ENCODE data around the gene TLCD4. TPM values are rescaled to one million over a fixed set of nuclear protein-coding genes. Genes with fewer than 3 reads are reported as not detected.
"Not testable (repeated sequence)": the region's sequence is repeated elsewhere in the genome, so short reads cannot be mapped to it uniquely, and the experiment has no call there.

The TLCD4 gene, protein sequence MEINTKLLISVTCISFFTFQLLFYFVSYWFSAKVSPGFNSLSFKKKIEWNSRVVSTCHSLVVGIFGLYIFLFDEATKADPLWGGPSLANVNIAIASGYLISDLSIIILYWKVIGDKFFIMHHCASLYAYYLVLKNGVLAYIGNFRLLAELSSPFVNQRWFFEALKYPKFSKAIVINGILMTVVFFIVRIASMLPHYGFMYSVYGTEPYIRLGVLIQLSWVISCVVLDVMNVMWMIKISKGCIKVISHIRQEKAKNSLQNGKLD
- polyA plus RNA-seq (ENCODE audit: insufficient read length), result 12.7 TPM

DNA sequence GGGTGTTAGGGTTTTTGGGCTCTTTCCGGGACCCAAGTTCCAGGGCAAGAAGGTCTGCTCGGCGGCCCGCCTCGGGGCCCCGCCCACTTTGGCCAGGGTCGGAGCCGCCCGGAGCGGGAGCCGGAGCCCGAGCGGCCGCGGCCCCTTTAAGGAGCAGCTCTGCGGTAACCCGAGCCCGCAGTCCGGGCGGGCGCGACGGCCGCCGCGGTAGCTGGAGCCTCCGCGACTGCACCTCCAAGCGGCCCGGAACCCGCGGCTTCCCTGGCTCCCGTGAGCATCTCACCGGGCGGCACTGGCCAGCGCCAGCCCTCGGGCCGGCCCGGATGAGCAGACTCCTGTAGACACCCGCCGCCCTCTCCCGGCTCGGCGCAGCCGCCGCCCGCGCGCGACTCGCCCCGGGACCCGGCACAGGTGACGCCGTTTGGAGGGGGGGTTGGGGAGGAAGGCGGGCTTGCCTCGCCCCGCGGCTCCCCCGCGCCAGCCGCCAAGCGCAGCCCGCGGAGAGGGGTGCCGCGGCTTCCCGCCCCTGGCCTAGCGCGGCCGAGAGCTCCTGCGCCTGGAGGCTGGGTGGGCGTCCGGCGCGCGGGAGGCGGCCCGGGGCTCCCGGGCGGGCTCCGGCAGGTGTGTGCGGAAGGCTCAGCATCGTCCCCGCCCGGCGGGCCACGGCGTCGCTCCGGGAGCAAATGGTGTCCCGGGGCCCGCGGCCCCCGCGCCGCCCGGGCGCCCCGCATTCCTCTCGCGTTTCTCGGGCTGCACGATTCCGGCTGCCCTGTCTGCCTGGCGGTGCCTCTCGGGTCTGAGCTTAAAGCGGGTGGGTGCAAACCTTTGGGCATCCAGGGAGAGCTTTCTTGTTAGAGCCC, at the start of gene TLCD4:
Gene TLCD4, plus strand, starts transcription at position 149 of the 860 bp plus-strand sequence. CDS start 26,547 bp downstream, outside the sequence.
- no peak for DNase-seq (ENCODE audit: low read depth)

DNA sequence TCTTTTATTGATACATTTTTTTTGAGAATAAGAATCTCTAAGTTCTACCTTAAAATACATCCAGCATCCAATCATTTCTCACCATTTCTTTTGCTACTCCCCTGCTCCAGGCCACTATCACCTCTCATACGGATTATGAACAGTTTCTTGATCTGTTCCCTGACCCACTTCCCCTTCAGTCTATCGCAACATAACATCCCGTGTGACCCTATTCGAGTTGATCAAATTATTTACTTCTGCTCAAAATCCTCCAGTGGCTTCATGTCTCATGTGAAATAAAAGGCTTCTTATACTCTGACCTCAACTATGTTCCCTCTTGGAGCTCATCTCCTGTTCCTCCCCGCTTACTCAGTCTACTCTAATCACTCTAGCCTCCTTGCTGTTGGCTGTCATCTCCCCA, 49.6 kb upstream of the TLCD4 start:
- DNase-seq (ENCODE audit: low read depth), result no peak

DNA sequence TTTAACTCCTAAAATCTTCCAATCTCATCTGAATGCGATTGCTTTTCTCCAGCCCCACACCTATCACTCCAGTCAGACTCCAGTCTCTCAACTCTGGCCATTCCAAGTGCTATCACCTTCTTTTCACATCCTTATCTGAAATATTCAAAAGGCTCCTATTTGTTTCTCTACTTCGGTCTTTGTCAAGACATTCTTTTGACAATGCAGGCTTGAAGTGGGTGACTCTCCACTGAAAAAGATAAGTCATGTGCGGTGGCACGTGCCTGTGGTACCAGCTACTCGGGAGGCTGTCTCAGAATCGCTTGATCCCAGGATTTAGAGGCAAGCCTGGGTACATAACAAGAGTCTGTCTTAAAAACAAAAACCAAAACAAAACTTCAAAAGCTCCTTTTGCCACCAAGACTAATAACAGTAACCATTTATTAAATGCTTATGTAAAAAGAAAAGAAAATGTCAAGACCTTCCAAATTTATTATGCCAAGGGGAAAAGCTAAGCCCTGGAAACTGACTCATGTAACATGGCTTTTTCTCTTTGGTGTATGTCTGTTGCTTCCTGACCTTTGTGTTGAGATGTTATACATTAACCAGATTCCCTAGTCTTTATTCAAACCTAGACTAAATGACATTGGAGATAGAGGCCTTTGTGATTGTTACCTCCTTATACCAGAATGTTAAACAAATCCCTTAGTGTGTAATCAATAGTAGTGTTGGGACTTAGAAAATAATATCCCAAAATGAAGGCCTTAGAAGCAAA, 48.0 kb upstream of the TLCD4 start:
- DNase-seq (ENCODE audit: low read depth), result no peak

DNA sequence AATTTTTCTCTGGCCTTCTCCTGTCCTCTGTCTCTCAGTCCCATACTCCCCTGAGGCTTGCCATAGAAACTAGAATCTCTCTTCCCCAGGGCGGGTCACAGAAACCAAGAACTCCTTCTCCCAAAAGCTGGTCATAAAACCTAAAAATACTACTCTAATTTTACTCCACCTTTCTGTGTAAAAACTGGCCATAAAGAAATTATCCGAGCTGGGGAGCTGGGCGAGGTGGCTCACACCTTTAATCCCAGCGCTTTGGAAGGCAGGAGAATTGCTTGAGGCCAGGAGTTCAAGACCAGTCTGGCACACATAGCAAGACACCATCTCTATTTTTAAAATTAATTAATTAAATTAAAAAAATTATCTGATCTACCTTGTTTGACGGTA, 47.5 kb upstream of the TLCD4 start:
- no peak for DNase-seq (ENCODE audit: low read depth)

DNA sequence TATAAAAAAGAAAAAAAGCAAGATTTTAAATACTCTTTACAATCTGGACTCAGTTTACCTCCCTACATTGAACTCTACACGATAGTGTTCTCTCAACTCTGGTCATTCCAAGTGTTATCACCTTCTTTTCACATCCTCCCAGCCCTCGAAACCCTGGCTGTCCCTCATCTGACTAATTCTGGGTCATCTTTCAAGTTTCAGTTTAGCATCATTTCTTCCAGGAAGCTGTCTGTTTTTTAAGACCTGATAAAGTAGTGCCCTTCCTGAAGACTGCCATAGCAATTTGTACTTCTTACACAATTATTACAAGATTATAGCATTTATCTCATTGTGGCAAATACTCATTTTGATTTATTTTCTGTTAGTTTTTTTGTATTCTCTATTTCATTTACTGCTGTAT, 45.6 kb upstream of the TLCD4 start:
- no peak for DNase-seq (ENCODE audit: low read depth)

DNA sequence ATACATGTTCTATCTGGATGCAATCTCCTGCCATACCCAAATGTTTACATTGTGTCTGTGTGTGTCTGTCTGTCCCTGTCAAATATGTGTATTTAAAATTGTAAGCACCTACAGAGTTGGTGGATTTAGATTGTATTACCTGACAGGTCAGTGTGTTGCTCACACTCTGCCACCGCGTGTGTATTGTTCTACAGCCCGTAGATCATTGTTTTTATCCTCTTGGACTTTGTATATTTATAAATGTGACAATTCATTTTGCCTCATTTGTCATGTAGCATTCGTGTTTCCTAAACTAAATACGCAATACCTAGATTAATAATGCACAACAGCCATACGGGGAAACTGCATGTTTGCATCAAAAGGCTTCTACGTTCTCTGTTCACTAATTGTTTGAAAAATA, 45.0 kb upstream of the TLCD4 start:
- DNase-seq (ENCODE audit: low read depth), result no peak

DNA sequence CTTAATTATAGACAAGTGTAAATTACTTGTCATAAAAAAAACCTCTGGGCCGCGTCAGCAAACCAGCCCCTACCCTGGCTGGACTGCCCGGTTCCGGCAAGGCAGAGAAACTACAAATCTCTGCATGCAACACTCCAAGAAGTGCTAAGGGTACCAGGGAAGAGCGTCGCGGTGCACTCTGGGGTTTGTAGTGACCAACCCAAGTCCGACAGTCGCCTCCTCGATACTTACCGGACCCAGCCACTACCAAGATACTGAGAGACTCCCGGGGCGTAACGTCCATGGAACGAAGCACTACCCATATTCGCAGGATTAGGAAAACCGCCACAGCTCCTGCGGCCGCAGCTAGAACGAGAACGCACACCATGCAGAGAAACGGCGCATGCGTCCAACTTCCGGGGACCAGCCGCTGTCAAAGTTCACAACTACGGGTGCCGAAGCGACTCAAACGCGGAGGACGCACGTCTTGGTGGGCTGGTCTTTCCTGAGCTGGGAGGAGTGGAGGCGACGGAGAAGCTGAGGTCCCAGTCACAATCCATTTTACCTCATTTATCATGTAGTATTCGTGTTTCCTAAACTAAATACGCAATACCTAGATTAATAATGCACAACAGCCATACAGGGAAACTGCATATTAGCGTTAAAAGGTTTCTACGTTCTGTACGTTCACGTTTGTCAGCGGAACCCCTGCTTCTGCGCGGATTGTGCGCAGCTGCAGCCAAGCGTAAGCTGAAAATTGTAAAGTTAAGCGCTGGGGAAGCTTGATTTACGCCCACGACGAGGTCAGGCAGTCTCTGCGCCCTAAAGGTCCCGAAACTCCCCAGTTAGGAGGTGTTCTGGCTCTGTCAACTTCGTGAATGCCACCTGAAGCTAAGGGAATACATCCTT, 44.4 kb upstream of the TLCD4 start, which contains the start of gene ALG14:
Gene ALG14, minus strand, starts transcription at position 420 of the 888 bp plus-strand sequence. Its CDS starts 53 bp downstream, at position 367.
- DNase-seq (ENCODE audit: low read depth), result peak; percentile 96

DNA sequence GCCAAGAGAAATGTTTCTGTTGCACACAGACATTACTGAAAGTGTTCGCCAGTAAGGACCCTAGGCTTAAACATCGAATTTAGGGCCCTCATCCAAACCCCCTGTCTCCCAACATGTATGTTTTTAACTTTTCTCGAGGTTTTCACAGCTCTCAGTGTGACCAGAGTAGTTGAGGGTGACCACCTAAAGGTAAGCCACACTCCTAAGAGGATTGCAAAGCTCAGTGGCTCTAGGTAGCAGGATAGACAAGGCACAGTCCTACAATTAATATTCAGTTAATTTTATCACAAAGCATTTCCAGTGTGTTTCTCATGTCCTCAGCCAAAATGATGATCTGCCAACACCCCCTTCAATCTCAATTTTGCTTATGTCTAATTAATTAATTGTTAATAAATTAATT, 43.7 kb upstream of the TLCD4 start:
- no peak for DNase-seq (ENCODE audit: low read depth)

DNA sequence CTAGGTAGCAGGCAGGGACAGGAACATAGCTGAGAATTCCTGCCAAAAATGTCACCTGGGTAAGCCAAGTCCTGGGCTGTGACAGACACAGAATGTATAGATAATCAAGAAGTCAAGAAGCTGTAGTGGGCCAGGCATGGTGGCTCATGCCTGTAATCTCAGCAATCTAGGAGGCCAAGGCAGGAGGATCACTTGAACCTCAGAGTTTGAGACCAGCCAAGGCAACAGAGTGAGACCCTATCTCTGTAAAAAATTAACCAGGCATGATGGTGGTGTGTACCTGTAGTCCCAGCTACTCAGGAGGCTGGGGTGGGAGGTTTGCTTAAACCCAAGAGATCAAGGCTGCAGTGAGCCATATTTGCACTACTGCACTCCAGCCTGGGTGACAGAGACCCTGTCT, 41.1 kb upstream of the TLCD4 start:
- no peak for DNase-seq (ENCODE audit: low read depth)

DNA sequence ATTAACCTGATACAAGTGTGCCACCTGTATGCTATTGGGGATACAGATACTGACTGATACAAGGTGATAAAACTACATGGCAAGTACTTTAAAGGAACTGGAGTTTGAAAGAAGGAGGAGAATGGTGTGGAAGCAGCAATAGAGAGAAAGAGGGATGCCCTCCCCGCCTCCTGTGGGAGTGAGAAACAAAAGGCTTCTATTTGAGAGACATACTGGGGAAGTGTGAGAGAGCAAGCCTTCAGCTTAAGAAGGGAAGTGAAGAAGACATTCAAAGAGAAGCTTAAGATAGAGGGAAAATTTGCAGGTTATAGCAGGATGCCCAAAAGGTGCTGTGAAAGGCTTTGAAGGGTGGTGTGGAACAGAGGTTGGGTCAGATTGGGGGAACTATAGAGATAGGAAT, 36.7 kb upstream of the TLCD4 start:
- no peak for DNase-seq (ENCODE audit: low read depth)

DNA sequence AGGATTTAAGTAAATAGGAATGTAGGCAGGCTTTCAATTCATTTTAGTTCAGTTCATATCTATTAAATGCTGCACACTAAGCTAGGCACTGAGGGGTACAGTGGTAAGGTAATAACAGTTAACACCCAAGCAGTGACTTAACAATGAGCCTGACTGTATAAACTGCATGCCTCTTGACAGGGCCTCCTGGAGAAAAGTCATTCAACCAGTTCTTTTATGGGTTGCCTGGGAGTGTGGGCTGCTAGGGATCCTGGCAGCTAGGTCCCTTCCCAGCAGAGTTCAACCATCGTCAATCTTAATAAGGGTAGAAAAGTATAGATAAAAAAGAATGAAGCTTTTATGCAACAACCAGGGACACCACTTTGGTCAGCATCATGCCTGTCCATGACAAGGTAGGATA, 36.3 kb upstream of the TLCD4 start:
- DNase-seq (ENCODE audit: low read depth), result no peak

DNA sequence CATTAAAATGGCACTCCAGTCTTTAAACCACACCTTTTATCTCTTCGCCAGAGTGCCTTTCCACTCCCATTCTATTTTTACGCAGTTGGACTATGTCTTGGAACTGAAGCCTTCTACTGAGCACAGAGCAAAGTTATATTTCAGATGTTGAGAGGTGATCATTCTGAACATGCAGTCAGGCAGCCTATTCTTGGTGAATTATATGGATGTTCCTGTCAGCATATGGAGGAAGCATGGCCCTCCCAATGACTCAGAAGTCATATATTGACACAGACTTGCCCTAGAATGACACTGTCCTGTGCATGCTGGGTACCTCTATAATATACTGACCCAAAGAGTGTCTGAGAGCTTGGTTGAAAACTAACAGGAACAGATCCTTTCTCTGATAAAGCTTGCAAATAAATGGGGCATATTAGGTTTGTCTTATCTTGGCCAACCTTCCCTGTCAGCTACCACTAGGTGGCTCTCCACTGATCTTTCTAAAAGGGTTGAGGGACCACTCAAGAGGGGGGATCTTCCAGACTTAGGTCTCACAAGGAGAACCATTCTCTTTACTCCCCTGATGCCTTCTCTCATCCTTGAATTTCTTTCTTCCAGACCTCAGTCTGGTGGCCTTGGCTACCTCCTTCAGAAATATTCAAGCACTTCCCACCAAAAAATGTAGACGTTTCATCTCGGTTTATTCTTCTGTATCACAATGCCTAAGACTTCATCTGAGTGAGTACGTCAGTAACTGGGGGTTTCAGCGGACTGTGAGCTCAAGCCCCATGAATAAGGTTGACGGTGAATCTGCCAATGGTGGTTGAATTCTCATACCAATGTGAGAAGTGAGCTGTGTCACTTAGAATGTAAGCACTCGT, 32.6 kb upstream of the TLCD4 start:
- DNase-seq (ENCODE audit: low read depth), result no peak

DNA sequence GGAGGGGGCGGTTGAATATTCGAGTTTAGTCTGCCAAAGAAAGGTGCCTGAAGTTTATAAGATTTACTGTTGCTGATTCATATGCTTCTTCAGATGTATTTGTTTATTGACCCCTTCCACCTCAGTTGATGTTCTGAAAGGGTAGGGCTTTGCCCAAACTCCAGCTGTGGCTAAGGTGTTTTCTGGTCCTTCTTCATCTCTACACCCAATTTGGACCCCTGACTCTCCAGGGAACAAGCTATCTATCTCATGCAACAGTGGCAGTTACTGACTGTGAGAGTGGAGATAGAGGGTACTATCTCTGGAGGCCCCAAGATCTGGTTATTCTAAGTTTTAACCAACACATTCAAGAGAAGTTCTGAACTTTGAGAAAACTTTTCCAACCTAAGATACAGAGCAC, 31.8 kb upstream of the TLCD4 start:
- DNase-seq (ENCODE audit: low read depth), result no peak

DNA sequence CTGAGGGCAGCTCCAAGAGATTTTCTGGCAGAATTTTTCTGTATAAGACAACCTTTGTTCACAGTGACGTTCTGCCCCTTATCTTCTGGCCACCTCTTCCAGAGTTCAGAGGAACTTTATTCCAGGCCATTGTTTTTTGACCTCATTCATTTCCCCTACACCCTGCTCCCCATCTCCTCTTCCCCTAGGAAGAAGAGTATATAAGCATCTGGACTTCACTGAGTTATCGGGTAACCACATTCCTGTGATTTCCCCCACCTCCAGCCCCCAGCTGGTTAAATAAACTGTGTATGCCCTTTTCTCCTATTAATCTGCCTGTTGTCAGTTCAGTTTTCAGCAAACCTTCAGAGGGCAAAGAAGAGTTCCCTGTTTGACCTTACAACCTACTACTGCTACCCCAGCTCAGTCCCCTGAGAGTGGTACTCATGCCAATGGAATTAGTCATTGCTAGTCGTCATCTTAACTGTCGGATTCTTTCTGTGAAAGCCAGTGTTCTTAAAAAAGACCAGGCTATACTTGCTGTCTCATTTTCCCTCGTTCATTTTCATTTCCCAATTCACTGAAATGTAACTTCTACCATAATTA, 30.1 kb upstream of the TLCD4 start:
- DNase-seq (ENCODE audit: low read depth), result no peak

DNA sequence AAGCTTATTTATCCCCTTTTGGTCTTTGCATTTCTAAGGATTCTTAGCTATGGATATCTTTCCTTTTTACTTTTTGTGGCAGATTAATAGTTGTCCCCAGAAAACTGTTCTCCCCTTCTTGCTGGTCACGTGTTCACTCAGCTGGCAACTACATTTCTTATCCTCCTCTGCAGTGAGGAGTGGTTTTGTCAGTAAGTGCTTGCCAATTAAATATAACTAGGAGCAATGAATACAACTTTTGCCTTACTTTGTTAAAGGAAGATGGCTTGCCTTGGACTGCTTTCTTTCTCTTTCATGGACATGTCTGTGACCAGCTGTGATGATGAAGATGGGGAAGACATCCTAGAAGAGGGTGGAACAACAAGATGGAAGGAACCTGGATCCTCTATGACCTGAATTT, 28.9 kb upstream of the TLCD4 start:
- no peak for DNase-seq (ENCODE audit: low read depth)

DNA sequence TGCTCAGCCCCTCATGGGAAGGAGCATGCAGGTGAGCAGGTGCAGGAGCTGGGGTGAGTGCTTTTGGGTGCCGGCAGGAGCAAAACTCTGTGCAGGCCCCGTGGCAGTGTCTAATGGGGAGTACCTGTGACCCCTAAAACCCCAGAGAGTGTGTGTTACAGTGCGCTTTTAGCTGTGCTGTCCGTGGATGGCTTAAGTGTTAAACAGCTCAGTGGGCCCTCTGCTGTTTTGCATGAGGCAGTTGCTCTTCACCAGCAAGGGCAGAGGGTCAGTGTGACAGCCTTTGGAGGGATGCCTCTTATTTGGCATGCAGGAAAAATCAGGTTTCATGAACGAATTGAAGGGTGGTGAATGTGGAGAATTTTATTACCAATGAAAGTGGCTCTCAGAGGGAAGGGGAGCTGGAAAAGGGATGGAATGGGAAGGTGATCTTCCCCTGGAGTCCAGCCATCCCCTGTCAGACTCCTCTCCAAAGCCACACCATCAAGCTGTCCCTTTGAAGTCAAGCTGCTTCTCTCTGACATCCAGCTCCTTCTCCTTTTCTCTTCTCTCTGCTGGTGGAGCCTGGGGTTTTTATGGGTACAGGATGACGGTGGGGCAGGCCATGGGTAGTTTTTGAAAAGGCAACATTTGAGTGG, 27.4 kb upstream of the TLCD4 start:
- DNase-seq (ENCODE audit: low read depth), result no peak

DNA sequence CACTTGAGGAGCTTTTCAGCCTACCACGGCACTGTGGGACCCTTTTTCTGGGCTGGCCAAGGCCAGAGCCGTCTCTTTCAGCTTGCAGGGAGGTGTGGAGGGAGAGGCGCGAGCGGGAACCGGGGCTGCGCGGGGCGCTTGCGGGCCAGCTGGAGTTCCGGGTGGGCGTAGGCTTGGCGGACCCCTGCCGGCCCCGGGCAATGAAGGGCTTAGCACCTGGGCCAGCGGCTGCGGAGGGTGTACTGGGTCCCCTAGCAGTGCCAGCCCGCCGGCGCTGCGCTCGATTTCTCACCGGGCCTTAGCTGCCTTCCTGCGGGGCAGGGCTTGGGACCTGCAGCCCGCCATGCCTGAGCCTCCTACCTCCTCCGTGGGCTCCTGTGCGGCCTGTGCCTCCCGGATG, 25.9 kb upstream of the TLCD4 start:
- not testable (repeated sequence) for DNase-seq (ENCODE audit: low read depth)

DNA sequence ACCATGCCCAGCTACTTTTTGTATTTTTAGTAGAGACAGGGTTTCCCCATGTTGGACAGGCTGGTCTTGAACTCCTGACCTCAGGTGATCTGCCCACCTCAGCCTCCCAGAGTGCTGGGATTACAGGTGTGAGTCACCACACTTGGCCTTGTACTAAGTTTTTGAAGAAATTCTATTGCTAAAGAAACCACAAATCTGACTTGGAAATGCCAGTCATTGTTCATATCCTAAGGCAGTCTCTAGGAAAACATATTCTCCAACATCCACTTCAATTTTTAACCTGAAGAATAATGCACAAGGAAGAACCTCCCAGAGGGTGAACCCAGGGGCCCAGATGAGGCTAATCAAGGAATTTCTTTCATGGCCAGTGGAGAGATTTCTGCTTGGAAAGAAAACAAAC, 24.3 kb upstream of the TLCD4 start:
- DNase-seq (ENCODE audit: low read depth), result not testable (repeated sequence)

DNA sequence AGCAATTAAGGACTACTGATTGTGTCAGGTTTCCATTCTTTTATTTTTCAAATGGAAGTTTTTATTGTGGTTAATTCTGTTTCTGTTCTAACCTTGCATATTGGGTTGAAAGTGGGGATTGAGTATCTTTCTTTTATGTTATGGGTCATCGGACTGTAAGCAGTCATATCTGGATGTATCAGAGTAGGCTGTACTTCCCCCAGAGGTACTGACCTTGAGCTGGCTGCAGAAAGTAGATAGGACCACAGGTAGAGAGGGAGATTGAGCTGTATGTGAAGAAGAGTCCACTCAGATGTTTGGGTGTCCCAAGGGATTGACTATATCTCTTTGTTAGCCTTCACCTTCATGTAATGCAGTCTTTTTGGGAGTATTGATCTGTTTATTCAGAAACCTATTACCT, 23.9 kb upstream of the TLCD4 start:
- DNase-seq (ENCODE audit: low read depth), result no peak

DNA sequence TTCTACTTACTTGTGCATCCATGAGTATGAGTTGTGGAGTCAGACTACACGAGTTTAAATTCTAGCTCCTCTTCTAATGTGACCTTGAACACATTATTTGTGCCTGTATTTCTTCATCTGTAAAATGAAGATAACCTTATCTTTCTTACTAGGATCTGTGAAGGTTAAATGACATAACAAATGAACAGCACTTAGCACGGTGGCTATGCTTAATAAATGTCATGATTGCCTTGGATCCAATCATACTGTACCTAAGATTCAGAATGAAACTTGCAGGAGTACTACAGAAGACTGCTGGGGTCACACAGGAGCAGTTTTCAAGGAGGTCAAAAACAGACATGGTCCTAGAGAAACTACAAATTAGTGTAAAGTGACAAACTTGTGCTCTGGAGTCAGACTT, 22.2 kb upstream of the TLCD4 start:
- DNase-seq (ENCODE audit: low read depth), result no peak
